ENCODE data around the gene HNRNPA2B1. TPM values are rescaled to one million over a fixed set of nuclear protein-coding genes. Genes with fewer than 3 reads are reported as not detected.
"Not testable (repeated sequence)": the region's sequence is repeated elsewhere in the genome, so short reads cannot be mapped to it uniquely, and the experiment has no call there.

Gene HNRNPA2B1
- total RNA-seq, 1 donor: 82.9 TPM

- H2AFZ ChIP-seq (ENCODE audit: low read length): no peak overlapping the region
- no peak overlapping the region for H3K27ac ChIP-seq (ENCODE audit: low read depth, low read length)
- H3K4me2 ChIP-seq (ENCODE audit: insufficient read depth, low read length): no peak overlapping the region
- no peaks in the 10 kb centered on the region for H3K27me3 ChIP-seq (ENCODE audit: insufficient read depth, low read length)
- no peaks in the 10 kb centered on the region for H3K4me1 ChIP-seq (ENCODE audit: insufficient read depth, low read length)
- H3K36me3 ChIP-seq (ENCODE audit: insufficient read depth, low read length): peaks cover 43% of the 10 kb centered on the region
- H3K9me3 ChIP-seq (ENCODE audit: low read depth, low read length): no peaks in the 10 kb centered on the region
- DNase-seq (ENCODE audit: insufficient read length, low spot score, missing footprints): no peak
- no peak overlapping the region for H3K4me3 ChIP-seq (ENCODE audit: insufficient read depth, low read length)
- no peaks in the 10 kb centered on the region for H3K79me2 ChIP-seq (ENCODE audit: insufficient read depth, low read length)
- no peak for TF ChIP-seq CTCF (IDR thresholded peaks at IDR 0.05; ENCODE audit: extremely low read depth, low read depth, low read length)
- H4K20me1 ChIP-seq (ENCODE audit: insufficient read depth, low read length): peaks cover 39% of the 10 kb centered on the region
Observed at GRCh38 chr7:26185844-26186180, 14.7 kb downstream of the HNRNPA2B1 start.

DNA sequence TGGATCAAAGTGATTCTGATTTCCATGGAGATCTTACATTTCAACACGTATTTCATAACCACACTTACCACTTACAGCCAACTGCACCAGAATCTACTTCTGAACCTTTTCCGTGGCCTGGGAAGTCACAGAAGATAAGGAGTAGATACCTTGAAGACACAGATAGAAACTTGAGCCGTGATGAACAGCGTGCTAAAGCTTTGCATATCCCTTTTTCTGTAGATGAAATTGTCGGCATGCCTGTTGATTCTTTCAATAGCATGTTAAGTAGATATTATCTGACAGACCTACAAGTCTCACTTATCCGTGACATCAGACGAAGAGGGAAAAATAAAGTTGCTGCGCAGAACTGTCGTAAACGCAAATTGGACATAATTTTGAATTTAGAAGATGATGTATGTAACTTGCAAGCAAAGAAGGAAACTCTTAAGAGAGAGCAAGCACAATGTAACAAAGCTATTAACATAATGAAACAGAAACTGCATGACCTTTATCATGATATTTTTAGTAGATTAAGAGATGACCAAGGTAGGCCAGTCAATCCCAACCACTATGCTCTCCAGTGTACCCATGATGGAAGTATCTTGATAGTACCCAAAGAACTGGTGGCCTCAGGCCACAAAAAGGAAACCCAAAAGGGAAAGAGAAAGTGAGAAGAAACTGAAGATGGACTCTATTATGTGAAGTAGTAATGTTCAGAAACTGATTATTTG is 15.3 kb downstream of the HNRNPA2B1 start:
- no peak for TF ChIP-seq CTCF (IDR thresholded peaks at IDR 0.05; ENCODE audit: extremely low read depth, low read depth, low read length)
- Histone ChIP-seq H2AFZ (ENCODE audit: low read length) (no peak overlapping the region), H3K36me3 (ENCODE audit: insufficient read depth, low read length) (peaks cover 38% of the 10 kb centered on the region), H3K4me1 (ENCODE audit: insufficient read depth, low read length) (no peaks in the 10 kb centered on the region), H3K9me3 (ENCODE audit: low read depth, low read length) (no peaks in the 10 kb centered on the region), H3K27ac (ENCODE audit: low read depth, low read length) (no peak overlapping the region), H3K27me3 (ENCODE audit: insufficient read depth, low read length) (no peaks in the 10 kb centered on the region), H3K4me2 (ENCODE audit: insufficient read depth, low read length) (no peak overlapping the region), H4K20me1 (ENCODE audit: insufficient read depth, low read length) (peaks cover 35% of the 10 kb centered on the region), H3K4me3 (ENCODE audit: insufficient read depth, low read length) (no peak overlapping the region), H3K79me2 (ENCODE audit: insufficient read depth, low read length) (no peaks in the 10 kb centered on the region)
- DNase-seq (ENCODE audit: insufficient read length, low spot score, missing footprints): no peak

DNA sequence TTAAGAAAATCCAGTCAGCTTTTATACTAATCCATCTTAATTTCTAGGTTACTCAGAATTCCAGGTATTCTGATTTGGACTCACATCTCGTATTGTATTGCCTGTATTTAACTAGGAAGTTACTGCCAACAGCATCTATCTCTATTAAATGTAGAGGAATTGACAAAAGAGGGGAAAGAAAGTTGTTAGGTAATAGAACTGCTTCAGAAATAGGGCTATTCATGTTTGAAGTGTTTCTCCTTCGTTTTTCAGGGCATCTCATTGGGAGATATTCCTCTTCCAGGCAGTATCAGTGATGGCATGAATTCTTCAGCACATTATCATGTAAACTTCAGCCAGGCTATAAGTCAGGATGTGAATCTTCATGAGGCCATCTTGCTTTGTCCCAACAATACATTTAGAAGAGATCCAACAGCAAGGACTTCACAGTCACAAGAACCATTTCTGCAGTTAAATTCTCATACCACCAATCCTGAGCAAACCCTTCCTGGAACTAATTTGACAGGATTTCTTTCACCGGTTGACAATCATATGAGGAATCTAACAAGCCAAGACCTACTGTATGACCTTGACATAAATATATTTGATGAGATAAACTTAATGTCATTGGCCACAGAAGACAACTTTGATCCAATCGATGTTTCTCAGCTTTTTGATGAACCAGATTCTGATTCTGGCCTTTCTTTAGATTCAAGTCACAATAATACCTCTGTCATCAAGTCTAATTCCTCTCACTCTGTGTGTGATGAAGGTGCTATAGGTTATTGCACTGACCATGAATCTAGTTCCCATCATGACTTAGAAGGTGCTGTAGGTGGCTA is 16.1 kb downstream of the HNRNPA2B1 start:
- not testable (repeated sequence) for H3K27ac ChIP-seq (ENCODE audit: low read depth, low read length); H2AFZ ChIP-seq (ENCODE audit: low read length); H3K27me3 ChIP-seq (ENCODE audit: insufficient read depth, low read length); H3K4me3 ChIP-seq (ENCODE audit: insufficient read depth, low read length); DNase-seq (ENCODE audit: insufficient read length, low spot score, missing footprints); H3K79me2 ChIP-seq (ENCODE audit: insufficient read depth, low read length); H3K9me3 ChIP-seq (ENCODE audit: low read depth, low read length); H3K4me2 ChIP-seq (ENCODE audit: insufficient read depth, low read length); H3K4me1 ChIP-seq (ENCODE audit: insufficient read depth, low read length)
- Histone ChIP-seq H3K36me3 (ENCODE audit: insufficient read depth, low read length) (peaks cover 30% of the 10 kb centered on the region), H4K20me1 (ENCODE audit: insufficient read depth, low read length) (peaks cover 35% of the 10 kb centered on the region)

DNA sequence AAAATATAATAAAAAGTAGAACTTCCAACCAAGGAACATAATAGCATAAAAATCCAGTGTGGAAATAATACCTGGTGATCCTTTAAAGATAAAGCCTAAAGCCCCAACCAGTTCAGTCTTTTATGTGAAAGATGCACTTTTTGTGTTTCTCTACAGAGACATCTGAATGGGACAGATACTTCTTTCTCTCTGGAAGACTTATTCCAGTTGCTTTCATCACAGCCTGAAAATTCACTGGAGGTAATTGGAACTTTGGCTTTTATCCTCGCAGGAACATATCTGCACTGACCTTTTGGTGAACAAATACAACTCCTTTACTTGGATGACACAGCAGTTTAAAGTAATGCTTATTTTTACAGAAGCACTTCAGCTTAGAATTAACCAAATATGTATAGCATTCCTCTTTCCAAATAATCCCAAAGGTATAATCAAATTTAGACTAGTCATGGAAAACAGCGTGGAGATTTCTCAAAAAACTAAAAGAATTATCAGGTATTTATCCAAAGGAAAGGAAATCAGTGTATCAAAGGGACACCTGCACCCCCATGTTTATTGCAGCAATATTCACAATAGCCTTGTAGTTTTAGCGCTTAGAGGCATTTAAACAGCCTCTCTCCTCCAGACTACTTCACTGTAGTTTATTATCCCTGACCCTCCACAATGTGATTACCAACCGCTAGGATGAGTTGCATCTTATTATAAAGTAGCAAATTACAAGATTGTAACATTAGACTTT is 16.8 kb downstream of the HNRNPA2B1 start:
- H3K36me3 ChIP-seq (ENCODE audit: insufficient read depth, low read length): peaks cover 22% of the 10 kb centered on the region
- DNase-seq (ENCODE audit: insufficient read length, low spot score, missing footprints): no peak
- no peak overlapping the region for H3K4me2 ChIP-seq (ENCODE audit: insufficient read depth, low read length)
- no peaks in the 10 kb centered on the region for H3K4me1 ChIP-seq (ENCODE audit: insufficient read depth, low read length)
- H4K20me1 ChIP-seq (ENCODE audit: insufficient read depth, low read length): peaks cover 34% of the 10 kb centered on the region
- no peaks in the 10 kb centered on the region for H3K27me3 ChIP-seq (ENCODE audit: insufficient read depth, low read length)
- H3K9me3 ChIP-seq (ENCODE audit: low read depth, low read length): no peaks in the 10 kb centered on the region
- H3K4me3 ChIP-seq (ENCODE audit: insufficient read depth, low read length): no peak overlapping the region
- no peak overlapping the region for H2AFZ ChIP-seq (ENCODE audit: low read length)
- H3K27ac ChIP-seq (ENCODE audit: low read depth, low read length): no peak overlapping the region
- H3K79me2 ChIP-seq (ENCODE audit: insufficient read depth, low read length): no peaks in the 10 kb centered on the region
- TF ChIP-seq CTCF (IDR thresholded peaks at IDR 0.05; ENCODE audit: extremely low read depth, low read depth, low read length): no peak
